Mesendoderm (in vitro differentiated cells): ENCODE measurements around the gene HPD.

Source experiments
- DNase-seq: peaks from one replicate; pipeline ENCODE4 v3.0.0; 2013
- H2AK5ac ChIP-seq: 2 replicates; pipeline ENCODE4 v1.6.1; 2013; ENCODE audit warnings: low read length, inconsistent platforms
- H2BK120ac ChIP-seq: 2 replicates; pipeline ENCODE4 v1.6.1; 2013; ENCODE audit warnings: low read depth, mild to moderate bottlenecking, low read length, moderate library complexity, mixed read lengths
- H2BK15ac ChIP-seq: replicated peaks from 2 replicates; pipeline ENCODE4 v1.6.1; 2013; ENCODE audit warnings: low read depth, mild to moderate bottlenecking, moderate library complexity
- H2BK5ac ChIP-seq: 2 replicates; pipeline ENCODE4 v1.6.1; 2013; ENCODE audit warnings: low read length, inconsistent platforms
- H3K18ac ChIP-seq: 2 replicates; pipeline ENCODE4 v1.6.1; 2013; ENCODE audit warnings: mild to moderate bottlenecking, low read length, mixed read lengths
- H3K23ac ChIP-seq: one replicate; pipeline ENCODE4 v1.6.1; 2013; ENCODE audit warnings: low read length
- H3K27ac ChIP-seq: 2 replicates; pipeline ENCODE4 v1.5.1; 2013; ENCODE audit warnings: low read depth, mild to moderate bottlenecking, inconsistent platforms, low read length, moderate library complexity
- H3K27me3 ChIP-seq: 2 replicates; pipeline ENCODE4 v1.6.1; 2013; ENCODE audit warnings: low read length, control low read depth, mild to moderate bottlenecking, inconsistent platforms; ENCODE audit not compliant: insufficient read depth, poor library complexity
- H3K36me3 ChIP-seq: 2 replicates; pipeline ENCODE4 v1.6.1; 2013; ENCODE audit warnings: low read length, inconsistent platforms; ENCODE audit not compliant: control insufficient read depth, insufficient read depth
- H3K4ac ChIP-seq: one replicate; pipeline ENCODE4 v1.6.1; 2013; ENCODE audit warnings: low read depth, mild to moderate bottlenecking, low read length, moderate library complexity
- H3K4me1 ChIP-seq: 2 replicates; pipeline ENCODE4 v1.6.1; 2013; ENCODE audit warnings: low read depth, low read length, inconsistent platforms; ENCODE audit not compliant: control insufficient read depth
- H3K4me2 ChIP-seq: 2 replicates; pipeline ENCODE4 v1.6.1; 2013; ENCODE audit warnings: low read length
- H3K4me3 ChIP-seq: 2 replicates; pipeline ENCODE4 v1.5.1; 2013; ENCODE audit warnings: mild to moderate bottlenecking, low read length
- H3K56ac ChIP-seq: one replicate; pipeline ENCODE4 v1.6.1; 2013; ENCODE audit warnings: low read length
- H3K79me1 ChIP-seq: 2 replicates; pipeline ENCODE4 v1.6.1; 2013; ENCODE audit warnings: low read length, inconsistent platforms
- H3K79me2 ChIP-seq: 2 replicates; pipeline ENCODE4 v1.6.1; 2013; ENCODE audit warnings: mild to moderate bottlenecking, low read length; ENCODE audit not compliant: control insufficient read depth, insufficient read depth
- H3K9ac ChIP-seq: 2 replicates; pipeline ENCODE4 v1.6.1; 2013; ENCODE audit warnings: low read length, inconsistent platforms
- H4K5ac ChIP-seq: one replicate; pipeline ENCODE4 v1.6.1; 2013; ENCODE audit warnings: low read length
- H4K8ac ChIP-seq: one replicate; pipeline ENCODE4 v1.6.1; 2013; ENCODE audit warnings: low read depth, mild to moderate bottlenecking, control low read depth, low read length, moderate library complexity
- WGBS: extraction: QIAGEN DNeasy Blood & Tissue Kit; methylation state at CpG from one replicate; pipeline ENCODE4 v1.1.7; 2013; ENCODE audit warnings: low lambda C conversion rate, missing lambda C conversion rate; ENCODE audit not compliant: insufficient coverage; ENCODE audit errors: extremely low coverage; 5-methylcytosine and 5-hydroxymethylcytosine counted together

The HPD gene

GRCh38 chr12:121827351-121828099 lies 31.1 kb downstream of the HPD start:
- no peak overlapping the region for H2AK5ac ChIP-seq
- H3K4me1 ChIP-seq, result no peaks in the 10 kb centered on the region
- H3K23ac ChIP-seq, result no peak overlapping the region
- H3K18ac ChIP-seq, result no peak overlapping the region
- no peak overlapping the region for H3K56ac ChIP-seq
- peaks cover 13% of the 10 kb centered on the region for H3K36me3 ChIP-seq
- no peak for DNase-seq
- WGBS, result no CpG with 5 or more reads among the region's 48 CpGs
- H2BK5ac ChIP-seq, result no peak overlapping the region
- H3K27ac ChIP-seq, result no peak overlapping the region
- H3K4ac ChIP-seq, result no peak overlapping the region
- no peaks in the 10 kb centered on the region for H3K27me3 ChIP-seq
- no peak overlapping the region for H2BK15ac ChIP-seq
- no peaks in the 10 kb centered on the region for H3K79me2 ChIP-seq
- no peak overlapping the region for H4K8ac ChIP-seq
- H4K5ac ChIP-seq, result no peak overlapping the region
- H3K79me1 ChIP-seq, result no peaks in the 10 kb centered on the region
- no peak overlapping the region for H3K4me2 ChIP-seq
- H3K9ac ChIP-seq, result no peak overlapping the region
- no peak overlapping the region for H3K4me3 ChIP-seq
- no peak overlapping the region for H2BK120ac ChIP-seq

GRCh38 chr12:121826318-121827150 lies 32.1 kb downstream of the HPD start:
- H3K27ac ChIP-seq, result peak overlapping the region; percentile 21
- no peak overlapping the region for H3K4me2 ChIP-seq
- H3K36me3 ChIP-seq, result peaks cover 14% of the 10 kb centered on the region
- no peak overlapping the region for H3K4me3 ChIP-seq
- H4K5ac ChIP-seq, result no peak overlapping the region
- no peak for DNase-seq
- H3K4ac ChIP-seq, result no peak overlapping the region
- no peak overlapping the region for H2BK5ac ChIP-seq
- no peaks in the 10 kb centered on the region for H3K79me2 ChIP-seq
- WGBS, result no CpG with 5 or more reads among the region's 18 CpGs
- no peaks in the 10 kb centered on the region for H3K27me3 ChIP-seq
- H3K56ac ChIP-seq, result no peak overlapping the region
- no peak overlapping the region for H2BK15ac ChIP-seq
- H2BK120ac ChIP-seq, result no peak overlapping the region
- H3K9ac ChIP-seq, result no peak overlapping the region
- no peak overlapping the region for H4K8ac ChIP-seq
- H2AK5ac ChIP-seq, result no peak overlapping the region
- no peaks in the 10 kb centered on the region for H3K79me1 ChIP-seq
- no peak overlapping the region for H3K23ac ChIP-seq
- H3K4me1 ChIP-seq, result no peaks in the 10 kb centered on the region
- no peak overlapping the region for H3K18ac ChIP-seq

- H2BK15ac ChIP-seq, result no peak overlapping the region
- no peak overlapping the region for H3K18ac ChIP-seq
- no peaks in the 10 kb centered on the region for H3K27me3 ChIP-seq
- H4K5ac ChIP-seq, result no peak overlapping the region
- no peak overlapping the region for H2BK5ac ChIP-seq
- H3K23ac ChIP-seq, result no peak overlapping the region
- H4K8ac ChIP-seq, result no peak overlapping the region
- H3K4me2 ChIP-seq, result no peak overlapping the region
- H3K27ac ChIP-seq, result no peak overlapping the region
- H3K4ac ChIP-seq, result no peak overlapping the region
- DNase-seq, result no peak
- no peak overlapping the region for H3K56ac ChIP-seq
- peaks cover 2% of the 10 kb centered on the region for H3K79me1 ChIP-seq
- no CpG with 5 or more reads among the region's 18 CpGs for WGBS
- no peaks in the 10 kb centered on the region for H3K79me2 ChIP-seq
- no peaks in the 10 kb centered on the region for H3K4me1 ChIP-seq
- H2BK120ac ChIP-seq, result no peak overlapping the region
- H2AK5ac ChIP-seq, result no peak overlapping the region
- H3K4me3 ChIP-seq, result no peak overlapping the region
- peaks cover 18% of the 10 kb centered on the region for H3K36me3 ChIP-seq
- no peak overlapping the region for H3K9ac ChIP-seq
Observed at GRCh38 chr12:121825041-121825523, 33.6 kb downstream of the HPD start.

- no peaks in the 10 kb centered on the region for H3K79me2 ChIP-seq
- H2AK5ac ChIP-seq, result no peak overlapping the region
- no peaks in the 10 kb centered on the region for H3K27me3 ChIP-seq
- H3K36me3 ChIP-seq, result peaks cover 18% of the 10 kb centered on the region
- no peak overlapping the region for H4K5ac ChIP-seq
- H3K56ac ChIP-seq, result no peak overlapping the region
- H2BK15ac ChIP-seq, result no peak overlapping the region
- no peak overlapping the region for H3K4me3 ChIP-seq
- no peak overlapping the region for H3K4me2 ChIP-seq
- H3K18ac ChIP-seq, result no peak overlapping the region
- no peak overlapping the region for H4K8ac ChIP-seq
- no peak overlapping the region for H3K9ac ChIP-seq
- peaks cover 2% of the 10 kb centered on the region for H3K79me1 ChIP-seq
- no peaks in the 10 kb centered on the region for H3K4me1 ChIP-seq
- no peak overlapping the region for H2BK120ac ChIP-seq
- H3K27ac ChIP-seq, result no peak overlapping the region
- no peak overlapping the region for H3K23ac ChIP-seq
- no peak overlapping the region for H3K4ac ChIP-seq
- WGBS, result no CpG with 5 or more reads among the region's 12 CpGs
- DNase-seq, result no peak
- no peak overlapping the region for H2BK5ac ChIP-seq
Observed at GRCh38 chr12:121823727-121824115, 34.9 kb downstream of the HPD start.

GRCh38 chr12:121823101-121823726 lies 35.4 kb downstream of the HPD start:
- no peak overlapping the region for H3K23ac ChIP-seq
- H3K4me1 ChIP-seq, result no peaks in the 10 kb centered on the region
- H3K79me1 ChIP-seq, result peaks cover 2% of the 10 kb centered on the region
- no peak overlapping the region for H3K27ac ChIP-seq
- no peak overlapping the region for H3K4ac ChIP-seq
- peaks cover 18% of the 10 kb centered on the region for H3K36me3 ChIP-seq
- H3K9ac ChIP-seq, result no peak overlapping the region
- H3K4me2 ChIP-seq, result no peak overlapping the region
- WGBS, result no CpG with 5 or more reads among the region's 36 CpGs
- H2AK5ac ChIP-seq, result no peak overlapping the region
- no peak overlapping the region for H2BK120ac ChIP-seq
- H4K8ac ChIP-seq, result no peak overlapping the region
- H2BK5ac ChIP-seq, result no peak overlapping the region
- H2BK15ac ChIP-seq, result no peak overlapping the region
- no peak overlapping the region for H4K5ac ChIP-seq
- no peaks in the 10 kb centered on the region for H3K27me3 ChIP-seq
- H3K79me2 ChIP-seq, result no peaks in the 10 kb centered on the region
- H3K4me3 ChIP-seq, result no peak overlapping the region
- DNase-seq, result no peak
- no peak overlapping the region for H3K18ac ChIP-seq
- no peak overlapping the region for H3K56ac ChIP-seq
